K562 (cell line): ENCODE measurements around the gene HAP1. TPM values are rescaled to one million over a fixed set of nuclear protein-coding genes. Genes with fewer than 3 reads are reported as not detected.

Source experiments
- ATAC-seq: fragments of 200-7000 bp; cut with Tn5 transposase; 3 replicates; pipeline ENCODE4 v1.9.1; 2020; ENCODE audit warnings: moderate library complexity
- BruUV-seq: library from RNA; stranded (reverse); fragments of 400-500 nt; replicated peaks from 2 replicates; lab custom pipeline; 2021; lab: Mats Ljungman, UMichigan
- CTCF ChIA-PET: fragments of 300-600 bp; formaldehyde crosslinking; extraction: SDS; loops from one replicate; lab custom pipeline; 2021; ENCODE audit warnings: low intra/inter-chr PET ratio; lab: Yijun Ruan, JAX
- POLR2A ChIA-PET: fragments of 300-600, 350-650 bp; sonication (Branson Sonifier 250); formaldehyde crosslinking; extraction: SDS; loops from one replicate; lab custom pipeline; 2021; ENCODE audit warnings: antibody characterized with exemption, inconsistent platforms; lab: Yijun Ruan, JAX
- DNase-seq, 4 experiments: peaks; one replicate each; pipeline versions ENCODE4 v3.0.0 to v3.0.0-alpha.2; 2011 to 2018; ENCODE audit warnings: low spot score in 3 of 4, mixed read lengths in 3 of 4; ENCODE audit errors: extremely low read depth in 1 of 4
- FAIRE-seq: peaks from 2 replicates; lab custom pipeline; 2011; peaks lifted over from hg19 to GRCh38; lab: Jason Lieb, UNC
- H2AFZ ChIP-seq: 2 replicates; pipeline ENCODE4 v1.6.0; 2011; ENCODE audit warnings: low read depth, low read length, control low read depth, inconsistent platforms
- H3K27ac ChIP-seq: fragments of 200-600 bp; 3 replicates; pipeline ENCODE4 v1.8.0; 2011; ENCODE audit warnings: low read depth, mild to moderate bottlenecking, control low read depth, inconsistent platforms, low read length, moderate library complexity, mixed read lengths; ENCODE audit errors: extremely low read depth
- H3K27me3 ChIP-seq, 2 experiments: fragments of 300-600 bp in 1 of 2; 2 replicates in 1 of 2; 3 replicates in 1 of 2; pipeline versions ENCODE4 v1.6.0 to v1.8.0; 2011; ENCODE audit warnings: inconsistent platforms in 2 of 2, low read length in 2 of 2, mild to moderate bottlenecking in 1 of 2, mixed read lengths in 1 of 2, moderate library complexity in 1 of 2; ENCODE audit not compliant: control insufficient read depth in 2 of 2, insufficient read depth in 2 of 2
- H3K36me3 ChIP-seq: fragments of 300-600 bp; 3 replicates; pipeline ENCODE4 v1.8.0; 2011; ENCODE audit warnings: mild to moderate bottlenecking, low read length, inconsistent platforms; ENCODE audit not compliant: control insufficient read depth, insufficient read depth
- H3K4me1 ChIP-seq, 2 experiments: fragments of 200-600 bp in 1 of 2; replicated peaks in 1 of 2; 2 replicates in 1 of 2; 3 replicates in 1 of 2; pipeline versions ENCODE4 v1.5.1 to v1.8.0; 2011; ENCODE audit warnings: inconsistent platforms in 2 of 2, low read length in 2 of 2, mild to moderate bottlenecking in 1 of 2, mixed read lengths in 1 of 2, moderate library complexity in 1 of 2; ENCODE audit not compliant: control insufficient read depth in 2 of 2, insufficient read depth in 2 of 2
- H3K4me2 ChIP-seq: 2 replicates; pipeline ENCODE4 v1.6.1; 2011; ENCODE audit warnings: low read length, control low read depth, inconsistent platforms, mixed read lengths; ENCODE audit not compliant: insufficient read depth
- H3K4me3 ChIP-seq: fragments of 200-600 bp; sonication (generic), shearing (Covaris generic); 2 replicates; pipeline ENCODE4 v1.5.1; 2016; ENCODE audit warnings: control low read depth, inconsistent platforms
- H3K79me2 ChIP-seq: fragments of 200-600 bp; 3 replicates; pipeline ENCODE4 v1.8.0; 2011; ENCODE audit warnings: low read length, inconsistent platforms; ENCODE audit not compliant: control insufficient read depth, insufficient read depth
- H3K9ac ChIP-seq, 2 experiments: 2 replicates each; pipeline versions ENCODE4 v1.6.0 to v1.6.1; 2011; ENCODE audit warnings: low read depth in 2 of 2, low read length in 2 of 2, control low read depth in 1 of 2, inconsistent platforms in 1 of 2, mild to moderate bottlenecking in 1 of 2, mixed read lengths in 1 of 2; ENCODE audit not compliant: insufficient read depth in 1 of 2
- H3K9me1 ChIP-seq: one replicate; pipeline ENCODE4 v1.6.0; 2011; ENCODE audit warnings: inconsistent platforms, mild to moderate bottlenecking, low read length, moderate library complexity; ENCODE audit not compliant: control insufficient read depth, insufficient read depth
- H3K9me3 ChIP-seq: replicated peaks from 2 replicates; pipeline ENCODE4 v1.5.1; 2011; ENCODE audit warnings: low read depth, low read length, inconsistent platforms; ENCODE audit not compliant: control insufficient read depth, insufficient read depth
- H4K20me1 ChIP-seq: replicated peaks from 2 replicates; pipeline ENCODE4 v1.6.1; 2011; ENCODE audit warnings: low read length, inconsistent platforms, mixed read lengths; ENCODE audit not compliant: control insufficient read depth, insufficient read depth
- CXXC5 ChIP-seq: fragments of 250-450 bp; sonication (Bioruptor Pico); IDR thresholded peaks from 2 replicates; pipeline ENCODE4 v1.8.0; 2022; ENCODE audit warnings: inconsistent platforms, mild to moderate bottlenecking, moderate library complexity
- RBBP5 ChIP-seq: fragments of 200-600 bp; sonication (generic); IDR thresholded peaks from 2 replicates; pipeline ENCODE4 v1.6.1; 2012; ENCODE audit warnings: borderline replicate concordance, mild to moderate bottlenecking, low read length, control low read depth, inconsistent platforms; ENCODE audit not compliant: insufficient read depth, poor library complexity, severe bottlenecking
- TCFL5 ChIP-seq: fragments of 250-450 bp; sonication (Bioruptor Pico); conservative IDR thresholded peaks from 2 replicates; pipeline ENCODE4 v1.6.1; 2021; ENCODE audit warnings: mild to moderate bottlenecking, moderate library complexity, matching md5 sums
- WGBS: fragments of 100-300 bp; shearing (Covaris generic); methylation state at CpG from one replicate; pipeline ENCODE4 v1.1.6; 2016; ENCODE audit warnings: low coverage, mixed read lengths; ENCODE audit not compliant: insufficient coverage; ENCODE audit errors: missing lambda C conversion rate; 5-methylcytosine and 5-hydroxymethylcytosine counted together
- in situ Hi-C: fragments of 300-500 bp; cut with MboI; formaldehyde crosslinking; loops from 4 replicates; pipeline ENCODE4 v1.15.0; 2018; ENCODE audit warnings: inconsistent platforms, mixed read lengths
- intact Hi-C: fragments of 100-400 bp; cut with micrococcal nuclease; formaldehyde crosslinking; loops from 2 replicates; pipeline ENCODE4 v1.14.2; 2022
- polyA plus RNA-seq, 8 experiments: library from polyadenylated mRNA; depleted of rRNA in 4 of 8; stranded (reverse) in 5 of 8; unstranded in 3 of 8; fragments of >200 nt; fragmentation: Nextera tagmentation in 2 of 8; fragmentation: Illumina TruSeq in 1 of 8; extraction: Ambion mirVana in 2 of 8; extraction: Trizol in 1 of 8; gene quantifications; 2 replicates each; pipeline versions ENCODE4 v1.2.1 to v1.2.3, GENCODE V29; 2011 to 2014; ENCODE audit warnings: inconsistent platforms in 1 of 8, missing spikeins in 1 of 8
- total RNA-seq, 7 experiments: library from RNA; depleted of rRNA in 6 of 7; stranded (reverse); fragments of >200 nt in 6 of 7; fragmentation: Illumina TruSeq in 2 of 7; extraction: Trizol in 2 of 7; gene quantifications; 2 replicates each; pipeline versions ENCODE4 v1.2.1 to v1.2.3, GENCODE V29; 2011 to 2021; ENCODE audit warnings: low replicate concordance in 1 of 7
- TF ChIP-seq, protein P1 (sequence below): sonication (generic); formaldehyde crosslinking; IDR thresholded peaks from 2 replicates; pipeline ENCODE4 v1.8.1; 2023; ENCODE audit warnings: mild to moderate bottlenecking, missing genetic modification reagents
- TF ChIP-seq, protein P2 (sequence below): fragments of 250-450 bp; sonication (Bioruptor Pico); IDR thresholded peaks from 2 replicates; pipeline ENCODE4 v1.4.0; 2020; ENCODE audit warnings: mild to moderate bottlenecking

HAP1 gene
- total and polyA plus RNA-seq, 9 of the 15 experiments (the other 6 are each of a cell fraction or from before 2014, with no cell fraction given), result under 0.01 to 0.09 (median 0.04) TPM; not detected in 6

DNA sequence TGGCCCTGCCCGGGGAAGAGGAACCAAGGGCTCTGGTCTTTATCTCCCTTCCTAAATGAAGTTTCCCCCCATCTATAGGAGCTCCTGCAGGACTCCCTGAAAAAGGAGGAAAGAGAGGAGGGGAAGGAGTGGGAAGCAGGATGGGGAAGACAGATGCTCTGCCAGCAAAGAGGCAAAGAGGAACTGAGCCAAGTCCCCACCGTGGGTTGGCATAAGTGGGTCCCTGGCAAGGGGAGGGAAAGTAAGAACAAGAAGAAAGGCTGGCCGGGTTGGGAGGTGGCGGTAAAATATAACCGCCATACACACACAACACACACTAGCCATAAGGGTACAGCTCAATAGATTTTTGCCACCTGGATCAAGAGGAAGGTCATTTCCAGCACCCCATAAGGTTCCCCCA is 51.8 kb downstream of the HAP1 start:
- in situ Hi-C loops, result no loop called here
- peak overlapping the region in 1 of 2 experiments; percentile 61; a peak in 2 of 4 replicates for H3K9ac ChIP-seq
- H3K79me2 ChIP-seq, result no peaks in the 10 kb centered on the region
- H3K9me3 ChIP-seq, result 0 out of 2 replicates have a peak, but pooled peaks cover 2% of the 10 kb centered on the region
- no peaks in the 10 kb centered on the region for H3K36me3 ChIP-seq
- no peak overlapping the region for H2AFZ ChIP-seq
- no peaks in the 10 kb centered on the region for H4K20me1 ChIP-seq
- ATAC-seq, result no peak
- H3K27me3 ChIP-seq, result no peaks in the 10 kb centered on the region
- no peak overlapping the region for H3K4me2 ChIP-seq
- no peak for FAIRE-seq
- TF ChIP-seq, protein P1, sequence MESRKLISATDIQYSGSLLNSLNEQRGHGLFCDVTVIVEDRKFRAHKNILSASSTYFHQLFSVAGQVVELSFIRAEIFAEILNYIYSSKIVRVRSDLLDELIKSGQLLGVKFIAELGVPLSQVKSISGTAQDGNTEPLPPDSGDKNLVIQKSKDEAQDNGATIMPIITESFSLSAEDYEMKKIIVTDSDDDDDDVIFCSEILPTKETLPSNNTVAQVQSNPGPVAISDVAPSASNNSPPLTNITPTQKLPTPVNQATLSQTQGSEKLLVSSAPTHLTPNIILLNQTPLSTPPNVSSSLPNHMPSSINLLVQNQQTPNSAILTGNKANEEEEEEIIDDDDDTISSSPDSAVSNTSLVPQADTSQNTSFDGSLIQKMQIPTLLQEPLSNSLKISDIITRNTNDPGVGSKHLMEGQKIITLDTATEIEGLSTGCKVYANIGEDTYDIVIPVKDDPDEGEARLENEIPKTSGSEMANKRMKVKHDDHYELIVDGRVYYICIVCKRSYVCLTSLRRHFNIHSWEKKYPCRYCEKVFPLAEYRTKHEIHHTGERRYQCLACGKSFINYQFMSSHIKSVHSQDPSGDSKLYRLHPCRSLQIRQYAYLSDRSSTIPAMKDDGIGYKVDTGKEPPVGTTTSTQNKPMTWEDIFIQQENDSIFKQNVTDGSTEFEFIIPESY (CRISPR knock-in tag), result peak; percentile 68; the same call in 1 of the 2 replicates
- TF ChIP-seq TCFL5 (CRISPR knock-in tag), result no peak
- TF ChIP-seq, all 486 proteins: peak for 1
- DNase-seq, result no peak
- Histone ChIP-seq H3K9me1 (no peaks in the 10 kb centered on the region), H3K27ac (no peak overlapping the region), H3K4me3 (no peak overlapping the region), H3K4me1 (peaks cover 24 to 25% of the 10 kb centered on the region in 2 experiments)
- CTCF ChIA-PET, result no interaction called here
- POLR2A ChIA-PET, result interaction anchor here (1.1 to 9.1 kb wide), 2 partner anchors 8 to 9 kb away, joined by 3 to 406 read pairs; partner anchors contain the start of gene EIF1
- intact Hi-C loops, result no loop called here
- BruUV-seq, result no TSS peak
- 84% methylated on average over 4 of the region's 5 CpGs for WGBS

DNA sequence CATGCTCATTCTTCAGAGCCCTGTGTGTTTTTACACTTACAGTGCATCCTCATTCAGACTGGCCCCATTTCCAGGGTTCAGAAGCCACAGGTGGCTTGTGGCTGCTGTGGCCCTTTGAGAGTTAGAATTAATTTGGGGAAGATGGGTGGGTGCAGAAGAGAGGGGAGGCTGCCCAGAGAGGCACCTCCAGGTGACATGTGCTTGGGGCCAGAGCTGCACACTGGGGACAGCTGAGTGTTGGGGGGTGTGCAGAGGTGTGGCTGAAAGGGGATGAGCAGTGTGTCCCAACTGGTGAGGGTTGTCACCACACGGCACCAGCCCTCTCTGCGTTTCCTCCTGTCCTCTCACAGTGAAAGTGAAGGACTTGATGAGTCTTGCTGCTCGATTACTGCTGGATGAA is 52.7 kb downstream of the HAP1 start:
- peak overlapping the region in 1 of 2 experiments; percentile 70; a peak in 1 of 4 replicates for H3K9ac ChIP-seq
- in situ Hi-C loops, result no loop called here
- ChIA-PET CTCF (no interaction called here), POLR2A (interaction anchor here (9.1 kb wide), 1 partner anchor 9 kb away, joined by 406 read pairs; the partner anchor contains the start of gene EIF1)
- H4K20me1 ChIP-seq, result no peaks in the 10 kb centered on the region
- peaks cover 28 to 30% of the 10 kb centered on the region in 2 experiments for H3K4me1 ChIP-seq
- intact Hi-C loops, result no loop called here
- H3K4me3 ChIP-seq, result no peak overlapping the region
- no TSS peak for BruUV-seq
- no peak for ATAC-seq
- DNase-seq, result no peak
- no peak for FAIRE-seq
- 73% methylated on average over 3 of the region's 3 CpGs for WGBS
- no peaks in the 10 kb centered on the region for H3K79me2 ChIP-seq
- H2AFZ ChIP-seq, result no peak overlapping the region
- H3K27me3 ChIP-seq, result no peaks in the 10 kb centered on the region
- no peaks in the 10 kb centered on the region for H3K36me3 ChIP-seq
- 0 out of 2 replicates have a peak, but pooled peaks cover 3% of the 10 kb centered on the region for H3K9me3 ChIP-seq
- no peak overlapping the region for H3K4me2 ChIP-seq
- no peak overlapping the region for H3K27ac ChIP-seq
- H3K9me1 ChIP-seq, result no peaks in the 10 kb centered on the region
- TF ChIP-seq, protein P1 (CRISPR knock-in tag), result no peak
- TF ChIP-seq, protein P2, sequence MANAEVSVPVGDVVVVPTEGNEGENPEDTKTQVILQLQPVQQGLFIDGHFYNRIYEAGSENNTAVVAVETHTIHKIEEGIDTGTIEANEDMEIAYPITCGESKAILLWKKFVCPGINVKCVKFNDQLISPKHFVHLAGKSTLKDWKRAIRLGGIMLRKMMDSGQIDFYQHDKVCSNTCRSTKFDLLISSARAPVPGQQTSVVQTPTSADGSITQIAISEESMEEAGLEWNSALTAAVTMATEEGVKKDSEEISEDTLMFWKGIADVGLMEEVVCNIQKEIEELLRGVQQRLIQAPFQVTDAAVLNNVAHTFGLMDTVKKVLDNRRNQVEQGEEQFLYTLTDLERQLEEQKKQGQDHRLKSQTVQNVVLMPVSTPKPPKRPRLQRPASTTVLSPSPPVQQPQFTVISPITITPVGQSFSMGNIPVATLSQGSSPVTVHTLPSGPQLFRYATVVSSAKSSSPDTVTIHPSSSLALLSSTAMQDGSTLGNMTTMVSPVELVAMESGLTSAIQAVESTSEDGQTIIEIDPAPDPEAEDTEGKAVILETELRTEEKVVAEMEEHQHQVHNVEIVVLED (CRISPR knock-in tag), result no peak
- no peak for TF ChIP-seq RBBP5
- TF ChIP-seq CXXC5 (CRISPR knock-in tag), result no peak
